Metanephros (tissue), 2 donors: ENCODE data around the gene RHEB. TPM values are rescaled to one million over a fixed set of nuclear protein-coding genes. Genes with fewer than 3 reads are reported as not detected.

Experiments used
- small RNA-seq: library from RNA; depleted of rRNA; stranded (forward); fragments of <200 nt; gene quantifications from one replicate; pipeline ENCODE3, GENCODE V24; 2014; ENCODE audit warnings: low replicate concordance
- total RNA-seq: library from RNA; depleted of rRNA; stranded (reverse); fragments of >200 nt; gene quantifications from one replicate; pipeline ENCODE4 v1.2.3, GENCODE V29; 2014

Gene RHEB, protein sequence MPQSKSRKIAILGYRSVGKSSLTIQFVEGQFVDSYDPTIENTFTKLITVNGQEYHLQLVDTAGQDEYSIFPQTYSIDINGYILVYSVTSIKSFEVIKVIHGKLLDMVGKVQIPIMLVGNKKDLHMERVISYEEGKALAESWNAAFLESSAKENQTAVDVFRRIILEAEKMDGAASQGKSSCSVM
- total RNA-seq, result 58.8 TPM

GRCh38 chr7:151519765-151520418, at the start of gene RHEB:
Gene RHEB, minus strand, starts transcription at chr7:151519895. Its CDS starts 384 bp downstream, at chr7:151519511.

DNA sequence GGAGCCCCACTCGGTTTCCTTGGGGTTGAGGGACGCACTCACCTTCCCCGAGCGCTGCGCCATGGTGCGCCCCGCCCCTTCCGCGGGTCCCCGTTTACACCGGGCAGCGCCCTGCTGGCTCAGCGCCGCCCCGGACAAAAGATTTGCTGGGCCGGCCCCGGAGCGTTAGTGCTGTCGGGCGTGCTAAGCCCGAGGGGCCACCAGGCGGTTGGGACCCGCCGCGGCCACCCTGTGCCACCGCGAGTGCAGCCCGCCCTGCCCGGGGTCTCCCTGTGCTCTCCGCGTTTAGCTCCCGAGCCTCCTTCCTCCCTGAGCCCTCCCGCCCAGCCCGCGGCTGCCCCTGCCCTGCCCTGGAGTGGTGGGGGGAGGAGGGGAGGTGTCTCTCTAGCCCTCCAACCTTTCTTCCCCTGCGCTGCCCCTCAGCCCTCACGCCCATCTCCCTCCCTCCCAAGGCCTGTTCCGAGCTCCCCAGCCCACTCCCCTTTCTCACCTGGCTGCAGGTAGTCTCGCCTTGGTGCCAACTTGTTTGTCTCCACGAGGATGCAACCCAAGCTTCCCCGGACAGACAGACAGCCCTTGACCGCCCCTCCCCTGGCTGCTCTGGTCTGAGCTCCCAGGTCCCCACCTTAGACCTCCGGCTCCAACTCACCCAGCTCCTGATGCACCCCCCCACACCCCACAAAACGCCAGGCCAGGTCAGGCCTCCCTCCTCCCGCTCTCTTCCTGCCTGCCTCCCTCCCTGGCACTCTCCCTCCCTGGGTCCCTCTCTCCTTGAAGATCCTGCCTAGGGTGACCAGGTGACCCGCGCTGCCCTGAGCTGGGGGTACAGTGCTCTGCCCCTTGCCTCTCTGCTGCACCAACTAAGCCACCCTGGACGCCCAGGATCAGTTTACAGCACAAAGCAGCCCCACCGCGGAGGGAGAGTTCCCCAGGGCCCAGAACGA, 79.6 kb downstream of the RHEB start, which contains the start of gene CRYGN:
Gene CRYGN (minus strand): TSS at position 287 of the 944 bp plus-strand sequence. CDS start 224 bp downstream, at position 63.

Small RNA genes lying within 50 kb of the gene (small RNA-seq; reads per million reads assigned to genes)
- not detected for gene MIR3907
- gene RN7SL76P, result not detected

Other genes with a start within 250 kb of the RHEB start
- 37.1 TPM for gene NUB1, start 178.1 kb downstream of the RHEB start, total RNA-seq
- gene WDR86, start 109.9 kb downstream of the RHEB start, total RNA-seq, result 93.8 TPM
- gene CRYGN, start 79.8 kb downstream of the RHEB start, total RNA-seq, result 1.2 TPM